Upper lobe of right lung (tissue), 1 donor: ENCODE data around the gene APP. TPM values are rescaled to one million over a fixed set of nuclear protein-coding genes. Genes with fewer than 3 reads are reported as not detected.

Source experiments
- ATAC-seq: fragments of 200-7000 bp; cut with Tn5 transposase; one replicate; pipeline ENCODE4 v1.9.1; 2020; ENCODE audit warnings: mild to moderate bottlenecking, moderate library complexity
- DNase-seq: peaks from one replicate; pipeline ENCODE4 v3.0.0-alpha.2; 2020
- H3K27ac ChIP-seq: fragments of 200-600 bp; one replicate; pipeline ENCODE4 v1.8.0; 2022
- H3K27me3 ChIP-seq: fragments of 200-600 bp; one replicate; pipeline ENCODE4 v1.8.0; 2022; ENCODE audit warnings: mild to moderate bottlenecking
- H3K36me3 ChIP-seq: fragments of 200-600 bp; one replicate; pipeline ENCODE4 v1.8.0; 2022
- H3K4me1 ChIP-seq: fragments of 200-600 bp; one replicate; pipeline ENCODE4 v1.8.0; 2022
- H3K4me3 ChIP-seq: fragments of 200-600 bp; one replicate; pipeline ENCODE4 v1.8.0; 2022; ENCODE audit warnings: mild to moderate bottlenecking
- H3K9me3 ChIP-seq: fragments of 200-600 bp; one replicate; pipeline ENCODE4 v1.8.0; 2022
- intact Hi-C: fragments of 100-400 bp; cut with DNase I; formaldehyde crosslinking; loops from one replicate; pipeline ENCODE4 v1.11.0; 2022
- total RNA-seq: library from RNA; stranded (reverse); fragmentation: NEBNext Ultra II Directional; extraction: Animal tissue kit (Norgen Biotek cat#: 25700); gene quantifications from one replicate; pipeline ENCODE4 v1.2.1, GENCODE V29; 2021
- TF ChIP-seq, protein P1 (sequence below): fragments of 200-600 bp; IDR thresholded peaks from one replicate; pipeline ENCODE4 v1.8.0; 2022; ENCODE audit warnings: antibody characterized with exemption
- donor health status: DM: no; HTN: yes; CAD: no; lungs with severe emphysema.

Gene APP
- total RNA-seq, 1 donor from 2014 or later, result 480 TPM

GRCh38 chr21:26112127-26112742 lies 58.3 kb downstream of the APP start:
- no peaks in the 10 kb centered on the region for H3K27me3 ChIP-seq
- peaks cover 19% of the 10 kb centered on the region for H3K4me1 ChIP-seq
- intact Hi-C loops, result no loop called here
- no peak overlapping the region for H3K27ac ChIP-seq
- no peak overlapping the region for H3K4me3 ChIP-seq
- ATAC-seq (no peak), DNase-seq (no peak)
- TF ChIP-seq, protein P1, sequence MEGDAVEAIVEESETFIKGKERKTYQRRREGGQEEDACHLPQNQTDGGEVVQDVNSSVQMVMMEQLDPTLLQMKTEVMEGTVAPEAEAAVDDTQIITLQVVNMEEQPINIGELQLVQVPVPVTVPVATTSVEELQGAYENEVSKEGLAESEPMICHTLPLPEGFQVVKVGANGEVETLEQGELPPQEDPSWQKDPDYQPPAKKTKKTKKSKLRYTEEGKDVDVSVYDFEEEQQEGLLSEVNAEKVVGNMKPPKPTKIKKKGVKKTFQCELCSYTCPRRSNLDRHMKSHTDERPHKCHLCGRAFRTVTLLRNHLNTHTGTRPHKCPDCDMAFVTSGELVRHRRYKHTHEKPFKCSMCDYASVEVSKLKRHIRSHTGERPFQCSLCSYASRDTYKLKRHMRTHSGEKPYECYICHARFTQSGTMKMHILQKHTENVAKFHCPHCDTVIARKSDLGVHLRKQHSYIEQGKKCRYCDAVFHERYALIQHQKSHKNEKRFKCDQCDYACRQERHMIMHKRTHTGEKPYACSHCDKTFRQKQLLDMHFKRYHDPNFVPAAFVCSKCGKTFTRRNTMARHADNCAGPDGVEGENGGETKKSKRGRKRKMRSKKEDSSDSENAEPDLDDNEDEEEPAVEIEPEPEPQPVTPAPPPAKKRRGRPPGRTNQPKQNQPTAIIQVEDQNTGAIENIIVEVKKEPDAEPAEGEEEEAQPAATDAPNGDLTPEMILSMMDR, result no peak
- H3K9me3 ChIP-seq, result no peaks in the 10 kb centered on the region
- H3K36me3 ChIP-seq, result peaks cover 6% of the 10 kb centered on the region

- TF ChIP-seq, protein P1, result no peak
- peaks cover 6% of the 10 kb centered on the region for H3K36me3 ChIP-seq
- ATAC-seq (no peak), DNase-seq (no peak)
- no peak overlapping the region for H3K27ac ChIP-seq
- intact Hi-C loops, result no loop called here
- H3K4me1 ChIP-seq, result peaks cover 5% of the 10 kb centered on the region
- H3K9me3 ChIP-seq, result no peaks in the 10 kb centered on the region
- no peak overlapping the region for H3K4me3 ChIP-seq
- no peaks in the 10 kb centered on the region for H3K27me3 ChIP-seq
Observed at GRCh38 chr21:26110715-26111114, 59.9 kb downstream of the APP start.

- DNase-seq (no peak), ATAC-seq (no peak)
- H3K36me3 ChIP-seq, result peaks cover 6% of the 10 kb centered on the region
- H3K4me1 ChIP-seq, result no peaks in the 10 kb centered on the region
- intact Hi-C loops, result no loop called here
- no peaks in the 10 kb centered on the region for H3K27me3 ChIP-seq
- H3K9me3 ChIP-seq, result no peaks in the 10 kb centered on the region
- H3K4me3 ChIP-seq, result no peak overlapping the region
- no peak overlapping the region for H3K27ac ChIP-seq
- TF ChIP-seq, protein P1, result no peak
Observed at GRCh38 chr21:26107429-26107828, 63.1 kb downstream of the APP start.

DNA sequence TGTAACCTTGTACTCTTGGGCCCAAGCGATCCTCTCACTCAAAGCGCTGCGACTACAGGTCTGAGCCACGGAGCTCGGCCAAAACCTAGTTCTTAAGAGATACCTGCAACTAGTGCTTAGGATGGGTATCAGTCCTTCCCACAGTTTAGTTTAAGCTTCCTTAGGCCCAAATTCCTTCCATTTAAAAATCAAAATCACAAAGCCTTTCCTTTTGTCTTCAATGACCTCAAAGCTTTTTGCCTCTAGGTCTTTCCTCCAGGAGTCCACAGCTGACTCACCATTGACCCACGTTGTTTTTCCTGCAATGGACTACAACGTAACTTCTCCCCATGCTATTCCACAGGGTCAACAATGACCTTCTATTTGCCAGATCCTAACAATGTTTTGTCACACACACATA lies 64.0 kb downstream of the APP start:
- Histone ChIP-seq H3K9me3 (no peaks in the 10 kb centered on the region), H3K4me1 (no peaks in the 10 kb centered on the region), H3K4me3 (no peak overlapping the region), H3K27me3 (no peaks in the 10 kb centered on the region), H3K27ac (no peak overlapping the region), H3K36me3 (peaks cover 6% of the 10 kb centered on the region)
- no peak for DNase-seq
- intact Hi-C loops, result no loop called here
- ATAC-seq, result no peak
- TF ChIP-seq, protein P1, result no peak

- TF ChIP-seq, protein P1, result no peak
- no peak for DNase-seq
- Histone ChIP-seq H3K4me1 (no peaks in the 10 kb centered on the region), H3K4me3 (no peak overlapping the region), H3K36me3 (peaks cover 6% of the 10 kb centered on the region), H3K27me3 (no peaks in the 10 kb centered on the region), H3K9me3 (no peaks in the 10 kb centered on the region), H3K27ac (no peak overlapping the region)
- intact Hi-C loops, result no loop called here
- no peak for ATAC-seq
Observed at GRCh38 chr21:26105819-26106218, 64.8 kb downstream of the APP start.

GRCh38 chr21:26100573-26100972 lies 70.0 kb downstream of the APP start:
- no peaks in the 10 kb centered on the region for H3K9me3 ChIP-seq
- TF ChIP-seq, protein P1, result no peak
- no peak for DNase-seq
- H3K4me1 ChIP-seq, result no peaks in the 10 kb centered on the region
- no peak overlapping the region for H3K4me3 ChIP-seq
- H3K27me3 ChIP-seq, result no peaks in the 10 kb centered on the region
- no peak overlapping the region for H3K27ac ChIP-seq
- no peak for ATAC-seq
- H3K36me3 ChIP-seq, result no peaks in the 10 kb centered on the region
- intact Hi-C loops, result no loop called here
